ENCODE measurements around the gene XYLT1.

DNA sequence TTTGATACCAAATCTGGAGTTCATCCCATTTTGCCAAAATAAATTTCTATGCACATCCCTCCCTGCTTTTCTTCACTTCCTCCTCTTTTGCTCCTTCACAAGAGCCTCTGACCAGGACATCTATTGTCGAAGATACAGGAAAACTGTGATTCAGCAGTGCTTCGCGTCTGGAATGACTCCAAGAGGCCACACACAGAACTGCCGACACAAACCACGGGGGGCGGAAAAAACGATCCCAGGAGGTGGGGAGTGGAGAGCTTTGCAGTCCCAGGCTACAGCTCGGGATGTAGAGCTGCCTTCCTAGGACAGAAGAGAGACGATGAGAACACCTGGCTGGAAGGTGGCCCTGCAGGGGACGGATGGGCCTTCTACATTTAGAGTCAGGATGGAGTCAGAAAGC lies 102.8 kb downstream of the XYLT1 start:
- TF ChIP-seq CTCF (IDR thresholded peaks at IDR 0.05; ENCODE audit: low read depth, low read length, poor library complexity, severe bottlenecking) (no peak), EZH2phosphoT487 (IDR thresholded peaks at IDR 0.05; ENCODE audit: borderline replicate concordance, low read length) (no peak)

All from DOHH2 (cell line).